GM23338 (cell line): ENCODE results near the gene RADIL. TPM values are rescaled to one million over a fixed set of nuclear protein-coding genes. Genes with fewer than 3 reads are reported as not detected.

ENCODE experiments used
- ATAC-seq: fragments of 200-7000 bp; cut with Tn5 transposase; 3 replicates; pipeline ENCODE4 v1.9.1; 2020
- DNase-seq: peaks from one replicate; pipeline ENCODE4 v3.0.0-alpha.2; 2015; ENCODE audit warnings: low spot score
- H2AFZ ChIP-seq: fragments of 200-600 bp; sonication (generic); 2 replicates; pipeline ENCODE4 v1.8.0; 2016; ENCODE audit warnings: antibody characterized with exemption, mild to moderate bottlenecking, moderate library complexity
- H3F3A ChIP-seq: fragments of 200-600 bp; sonication (generic); replicated peaks from 2 replicates; pipeline ENCODE4 v1.8.0; 2017; ENCODE audit warnings: antibody characterized with exemption, mixed run types, low read depth
- H3K27ac ChIP-seq: fragments of 200-600 bp; sonication (generic); 2 replicates; pipeline ENCODE4 v1.6.1; 2016; ENCODE audit warnings: low read depth
- H3K27me3 ChIP-seq: fragments of 200-600 bp; sonication (generic); 2 replicates; pipeline ENCODE4 v1.8.0; 2016; ENCODE audit warnings: mild to moderate bottlenecking, mixed run types, moderate library complexity; ENCODE audit not compliant: insufficient read depth
- H3K36me3 ChIP-seq: fragments of 200-600 bp; sonication (generic); 2 replicates; pipeline ENCODE4 v1.8.0; 2016; ENCODE audit warnings: mild to moderate bottlenecking; ENCODE audit not compliant: insufficient read depth
- H3K4me1 ChIP-seq: fragments of 200-600 bp; sonication (generic); 2 replicates; pipeline ENCODE4 v1.8.0; 2016; ENCODE audit warnings: mild to moderate bottlenecking, moderate library complexity; ENCODE audit not compliant: insufficient read depth
- H3K4me2 ChIP-seq: fragments of 200-600 bp; sonication (generic); 2 replicates; pipeline ENCODE4 v1.7.1; 2017; ENCODE audit warnings: mixed run types
- H3K4me3 ChIP-seq: fragments of 200-600 bp; sonication (generic); 2 replicates; pipeline ENCODE4 v1.6.1; 2016; ENCODE audit warnings: mixed run types
- H3K79me2 ChIP-seq: fragments of 200-600 bp; sonication (generic); replicated peaks from 2 replicates; pipeline ENCODE4 v1.8.0; 2017; ENCODE audit warnings: mild to moderate bottlenecking; ENCODE audit not compliant: insufficient read depth
- H3K9me2 ChIP-seq: fragments of 200-600 bp; sonication (generic); 2 replicates; pipeline ENCODE4 v1.8.0; 2017; ENCODE audit not compliant: insufficient read depth
- H4K20me1 ChIP-seq: fragments of 200-600 bp; sonication (generic); replicated peaks from 2 replicates; pipeline ENCODE4 v1.8.0; 2017; ENCODE audit warnings: mild to moderate bottlenecking; ENCODE audit not compliant: insufficient read depth
- H3K27ac Mint-ChIP-seq: 2 replicates; pipeline ENCODE4 v1.8.0; 2020; ENCODE audit warnings: inconsistent platforms, mild to moderate bottlenecking, moderate library complexity, mixed read lengths
- H3K27me3 Mint-ChIP-seq: 3 replicates; pipeline ENCODE4 v1.8.0; 2022; ENCODE audit warnings: low read depth, mild to moderate bottlenecking, moderate library complexity, mixed read lengths, inconsistent platforms; ENCODE audit not compliant: insufficient read depth, poor library complexity
- H3K36me3 Mint-ChIP-seq: 3 replicates; pipeline ENCODE4 v1.8.0; 2021; ENCODE audit warnings: low read depth, mild to moderate bottlenecking, inconsistent platforms, moderate library complexity, mixed read lengths
- H3K4me1 Mint-ChIP-seq: 3 replicates; pipeline ENCODE4 v1.8.0; 2020; ENCODE audit warnings: mild to moderate bottlenecking, inconsistent platforms, mixed read lengths
- H3K4me3 Mint-ChIP-seq: 3 replicates; pipeline ENCODE4 v1.8.0; 2021; ENCODE audit warnings: moderate library complexity, mild to moderate bottlenecking, inconsistent platforms, mixed read lengths
- H3K9me3 Mint-ChIP-seq: 3 replicates; pipeline ENCODE4 v1.8.0; 2020; ENCODE audit warnings: moderate library complexity, mild to moderate bottlenecking, inconsistent platforms, mixed read lengths
- CTCF ChIP-seq, 2 experiments: fragments of 200-600 bp in 1 of 2; sonication (generic) in 1 of 2; conservative IDR thresholded peaks; 2 replicates each; pipeline versions ENCODE4 v1.5.1 to v1.6.1; 2016 to 2017; ENCODE audit warnings: antibody characterized with exemption in 2 of 2, low read depth in 2 of 2, mild to moderate bottlenecking in 2 of 2, moderate library complexity in 1 of 2
- ETS1 ChIP-seq: IDR thresholded peaks from 2 replicates; pipeline ENCODE4 v1.6.1; 2016; ENCODE audit warnings: antibody characterized with exemption
- EZH2phosphoT487 ChIP-seq: fragments of 200-600 bp; sonication (generic); IDR thresholded peaks from one replicate; pipeline ENCODE4 v1.8.1; 2018; ENCODE audit warnings: antibody characterized with exemption; ENCODE audit not compliant: unreplicated experiment
- JUNB ChIP-seq: IDR thresholded peaks from one replicate; pipeline ENCODE4 v1.6.1; 2016; ENCODE audit warnings: antibody characterized with exemption; ENCODE audit not compliant: unreplicated experiment
- NANOG ChIP-seq: IDR thresholded peaks from 2 replicates; pipeline ENCODE4 v1.6.1; 2016; ENCODE audit warnings: antibody characterized with exemption, borderline replicate concordance
- POLR2AphosphoS5 ChIP-seq: IDR thresholded peaks from 2 replicates; pipeline ENCODE4 v1.6.1; 2016; ENCODE audit warnings: antibody characterized with exemption, low read depth
- REST ChIP-seq: IDR thresholded peaks from one replicate; pipeline ENCODE4 v1.6.1; 2018; ENCODE audit warnings: antibody characterized with exemption; ENCODE audit not compliant: unreplicated experiment
- STAT1 ChIP-seq: IDR thresholded peaks from one replicate; pipeline ENCODE4 v1.6.1; 2016; ENCODE audit warnings: antibody characterized with exemption; ENCODE audit not compliant: unreplicated experiment
- ZNF114 ChIP-seq: fragments of 250-450 bp; sonication (Bioruptor Pico); IDR thresholded peaks from 2 replicates; pipeline ENCODE4 v1.5.0; 2020; ENCODE audit warnings: mild to moderate bottlenecking, moderate library complexity
- polyA plus RNA-seq: library from polyadenylated mRNA; unstranded; fragments of >200 nt; fragmentation: Nextera tagmentation; extraction: Ambion mirVana; gene quantifications from 2 replicates; pipeline ENCODE4 v1.2.1, GENCODE V29; 2016
- total RNA-seq: library from RNA; depleted of rRNA; stranded (reverse); fragments of >200 nt; shearing (Covaris generic); gene quantifications from 2 replicates; pipeline ENCODE4 v1.2.3, GENCODE V29; 2014

The RADIL gene
- total and polyA plus RNA-seq, 2 experiments from 2014 or later = 4.3 to 9.8 TPM

- Mint-ChIP-seq H3K27me3 (peaks cover 7% of the 10 kb centered on the region), H3K36me3 (no peaks in the 10 kb centered on the region), H3K9me3 (no peaks in the 10 kb centered on the region), H3K27ac (no peak overlapping the region), H3K4me1 (peaks cover 10% of the 10 kb centered on the region; the same call in 1 of the 3 replicates), H3K4me3 (no peak overlapping the region)
- no peak overlapping the region for H3K27ac ChIP-seq
- no peak overlapping the region for H2AFZ ChIP-seq
- TF ChIP-seq ZNF114 (no peak), STAT1 (no peak), ETS1 (no peak), REST (no peak), JUNB (no peak), EZH2phosphoT487 (no peak), POLR2AphosphoS5 (no peak), CTCF (conservative IDR thresholded peaks at IDR 0.05; ENCODE audit: low read depth in 2 of 2) (no peak), NANOG (no peak)
- H3K4me3 ChIP-seq = no peak overlapping the region
- H3K9me2 ChIP-seq = no peaks in the 10 kb centered on the region
- peaks cover 14% of the 10 kb centered on the region; the same call in 1 of the 2 replicates for H3K27me3 ChIP-seq
- no peaks in the 10 kb centered on the region for H3F3A ChIP-seq
- H4K20me1 ChIP-seq = no peaks in the 10 kb centered on the region
- H3K4me2 ChIP-seq = no peak overlapping the region
- no peaks in the 10 kb centered on the region for H3K36me3 ChIP-seq
- DNase-seq = no peak
- peaks cover 5% of the 10 kb centered on the region; the same call in 1 of the 2 replicates for H3K4me1 ChIP-seq
- no peaks in the 10 kb centered on the region for H3K79me2 ChIP-seq
- ATAC-seq = no peak
These were observed 4.9 kb downstream of the RADIL start for GRCh38 chr7:4878336-4879335.
